AG08396 (cell line): Measurements from ENCODE around the gene USP24.
"Not testable (repeated sequence)": the region's sequence is repeated elsewhere in the genome, so short reads cannot be mapped to it uniquely, and the experiment has no call there.

Experiments used
- DNase-seq: peaks from one replicate; pipeline ENCODE4 v3.0.0; 2012; ENCODE audit warnings: low spot score, mixed read lengths

The USP24 gene

GRCh38 chr1:55199735-55200134 is 15.4 kb downstream of the USP24 start:
- not testable (repeated sequence) for DNase-seq

- DNase-seq: no peak
These were observed 17.1 kb downstream of the USP24 start for GRCh38 chr1:55198044-55198443.

GRCh38 chr1:55197099-55197498 is 18.1 kb downstream of the USP24 start:
- no peak for DNase-seq

- DNase-seq: no peak
These were observed 18.6 kb downstream of the USP24 start for GRCh38 chr1:55196433-55197035.

- DNase-seq: no peak
These were observed 19.5 kb downstream of the USP24 start for GRCh38 chr1:55195521-55196233.

DNA sequence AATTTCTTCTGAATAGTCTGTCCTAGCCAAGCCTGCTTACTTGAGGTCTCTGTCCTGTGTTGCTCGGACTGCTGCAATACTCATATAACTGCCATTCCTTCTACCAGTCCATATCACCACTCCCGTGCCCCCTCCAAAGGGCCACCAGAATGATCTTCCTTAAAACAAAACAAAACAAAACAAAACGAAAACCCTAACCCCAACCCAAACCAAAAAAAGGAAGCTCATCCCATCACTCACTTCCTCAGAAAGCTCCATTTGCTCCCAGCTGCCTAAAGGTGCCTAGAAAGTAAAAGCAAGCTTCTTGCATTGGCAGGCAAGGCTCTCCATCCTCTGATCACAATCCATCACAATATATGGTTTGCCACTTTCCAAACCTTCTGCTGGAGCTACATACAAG is 20.3 kb downstream of the USP24 start:
- DNase-seq: no peak

DNA sequence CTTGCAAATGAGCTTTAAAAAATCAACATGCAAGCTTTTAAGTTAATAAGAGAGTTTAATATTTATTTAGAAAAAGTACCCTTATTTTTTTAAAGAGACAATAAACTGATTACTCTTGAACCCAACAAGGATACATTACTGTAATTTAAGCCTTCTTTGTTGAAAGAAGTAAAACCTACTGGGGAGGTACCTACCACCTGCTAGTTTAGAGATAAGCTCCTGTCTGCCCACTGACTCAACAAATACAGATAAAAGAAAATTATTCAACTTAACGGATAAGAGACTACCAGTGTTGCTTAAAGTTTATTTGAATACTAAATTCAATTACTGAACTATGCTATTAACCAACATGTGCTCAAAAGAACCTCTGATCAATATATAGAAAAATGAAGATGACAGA is 23.1 kb downstream of the USP24 start:
- DNase-seq: no peak

DNA sequence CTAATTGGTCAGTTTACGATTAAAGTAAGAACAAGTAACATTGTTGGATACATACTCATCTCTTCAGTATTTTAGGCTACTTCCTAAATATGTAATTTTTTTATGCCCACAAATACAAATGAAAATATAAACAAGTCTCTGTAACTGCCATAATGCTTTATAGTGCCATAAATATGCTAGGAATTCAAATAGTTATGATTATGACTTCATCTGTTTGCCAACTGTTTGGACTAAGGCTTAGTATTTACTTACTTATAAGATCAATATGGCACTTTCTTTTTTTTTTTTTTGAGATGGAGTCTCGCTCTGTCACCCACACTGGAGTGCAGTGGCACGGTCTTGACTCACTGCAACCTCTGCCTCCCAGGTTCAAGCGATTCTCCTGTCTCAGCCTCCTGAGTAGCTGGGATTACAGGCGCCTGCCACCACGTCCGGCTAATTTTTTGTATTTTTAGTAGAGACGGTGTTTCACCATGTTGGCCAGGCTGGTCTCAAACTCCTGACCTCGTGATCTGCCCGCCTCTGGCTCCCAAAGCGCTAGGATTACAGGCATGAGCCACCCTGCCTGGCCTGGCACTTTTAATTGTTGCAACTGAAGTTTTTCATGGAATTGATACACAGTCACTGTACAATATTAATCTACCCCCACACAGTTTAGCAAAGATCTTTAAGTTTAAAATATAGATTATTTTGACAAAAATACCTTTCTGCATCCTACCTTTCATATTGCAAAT is 23.8 kb downstream of the USP24 start:
- DNase-seq: not testable (repeated sequence)

DNA sequence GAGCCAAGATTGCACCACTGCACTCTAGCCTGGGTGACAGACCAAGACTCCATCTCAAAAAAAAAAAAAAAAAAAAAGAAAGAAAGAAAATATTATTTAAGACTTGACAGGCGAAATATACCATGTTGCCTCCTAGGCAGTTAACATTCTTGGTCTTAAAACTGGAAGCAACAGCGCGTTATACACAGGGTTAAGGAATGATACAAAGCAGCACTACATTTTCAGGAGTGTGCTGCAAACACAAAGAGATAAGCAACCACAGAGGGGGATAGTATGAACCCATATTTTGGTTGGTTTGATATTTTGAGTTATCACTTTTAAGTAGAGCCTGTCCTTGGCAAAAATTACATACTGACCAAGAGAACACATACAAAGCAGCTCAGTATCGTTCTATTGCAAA is 25.1 kb downstream of the USP24 start:
- DNase-seq: no peak

DNA sequence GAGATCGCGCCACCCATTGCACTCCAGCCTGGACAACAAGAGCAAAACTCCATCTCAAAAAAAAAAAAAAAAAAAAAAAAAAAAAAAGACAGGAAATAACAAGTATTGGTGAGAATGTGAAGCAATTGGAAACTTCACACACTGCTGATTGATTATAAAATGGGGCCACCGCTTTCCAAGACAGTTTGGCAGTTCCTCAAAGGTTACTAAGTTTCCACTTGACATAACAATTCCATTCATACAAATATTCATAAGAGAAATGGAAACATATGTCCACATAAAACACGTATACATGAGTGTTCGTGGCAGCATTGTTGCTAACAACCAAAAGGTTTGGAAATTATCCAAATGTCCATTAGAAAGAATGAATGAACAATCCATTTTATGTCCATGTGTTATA is 26.3 kb downstream of the USP24 start:
- no peak for DNase-seq

DNA sequence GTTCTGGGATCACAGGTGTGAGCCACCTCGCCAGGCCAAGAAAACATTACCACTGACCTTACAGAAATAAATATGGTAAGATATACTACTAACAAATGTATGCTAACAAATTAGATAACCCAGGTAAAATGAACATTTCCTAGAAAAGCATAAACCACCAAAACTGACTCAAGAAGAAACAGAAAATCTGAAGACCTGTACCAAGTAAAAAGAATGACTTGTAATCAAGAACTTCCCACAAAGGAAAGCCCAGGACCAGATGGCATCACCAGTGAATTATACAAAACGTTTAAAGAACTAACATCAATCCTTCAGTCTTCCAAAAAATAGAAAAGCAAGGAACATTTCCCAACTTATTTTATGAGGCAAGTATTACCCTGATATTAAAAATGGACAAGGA is 29.3 kb downstream of the USP24 start:
- DNase-seq: no peak

- no peak for DNase-seq
These were observed 30.3 kb downstream of the USP24 start for GRCh38 chr1:55184859-55185258.

- no peak for DNase-seq
These were observed 33.5 kb downstream of the USP24 start for GRCh38 chr1:55181666-55182065.

- DNase-seq: no peak
These were observed 35.0 kb downstream of the USP24 start for GRCh38 chr1:55180075-55180670.

GRCh38 chr1:55179177-55179835 is 35.9 kb downstream of the USP24 start:
- DNase-seq: no peak

DNA sequence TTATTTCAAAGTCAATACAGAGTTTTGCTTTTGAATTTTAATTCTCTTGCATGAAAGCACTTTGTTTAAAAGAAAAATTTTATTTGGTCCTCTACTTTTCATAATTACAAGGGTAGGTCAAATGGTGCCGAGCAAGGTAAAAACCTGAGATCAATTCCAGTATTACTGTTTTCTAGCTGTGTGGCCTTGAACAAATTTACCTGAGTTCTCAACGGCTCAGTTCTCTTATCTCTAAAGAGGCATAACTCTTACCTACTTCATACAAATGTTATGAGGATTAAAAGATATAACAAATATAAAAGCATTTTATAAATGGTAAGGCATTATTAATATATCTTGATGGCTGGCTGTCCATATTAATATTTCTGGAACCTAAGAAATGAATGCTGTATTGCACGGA is 42.5 kb downstream of the USP24 start:
- no peak for DNase-seq

- no peak for DNase-seq
These were observed 42.9 kb downstream of the USP24 start for GRCh38 chr1:55172272-55172671.

DNA sequence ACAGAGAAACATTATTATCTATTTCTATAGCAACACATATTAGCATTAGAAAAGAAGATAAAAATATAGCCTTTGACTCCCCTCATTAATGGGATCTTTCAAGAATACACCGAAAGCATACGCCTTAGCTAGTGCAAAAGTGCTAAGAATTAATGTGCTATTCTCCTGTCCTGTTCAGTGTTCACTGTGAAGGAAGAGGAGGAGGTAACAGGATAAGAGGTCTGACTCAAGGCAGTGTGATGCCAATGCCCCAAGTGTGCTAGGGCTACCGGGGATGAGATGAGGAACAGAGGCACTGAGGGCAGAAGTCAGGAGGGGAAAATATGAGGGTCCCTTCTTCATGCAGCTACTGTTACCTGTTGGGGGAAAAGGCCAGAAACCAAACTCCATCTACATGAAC is 43.5 kb downstream of the USP24 start:
- DNase-seq: no peak

- no peak for DNase-seq
These were observed 44.7 kb downstream of the USP24 start for GRCh38 chr1:55170426-55170825.

DNA sequence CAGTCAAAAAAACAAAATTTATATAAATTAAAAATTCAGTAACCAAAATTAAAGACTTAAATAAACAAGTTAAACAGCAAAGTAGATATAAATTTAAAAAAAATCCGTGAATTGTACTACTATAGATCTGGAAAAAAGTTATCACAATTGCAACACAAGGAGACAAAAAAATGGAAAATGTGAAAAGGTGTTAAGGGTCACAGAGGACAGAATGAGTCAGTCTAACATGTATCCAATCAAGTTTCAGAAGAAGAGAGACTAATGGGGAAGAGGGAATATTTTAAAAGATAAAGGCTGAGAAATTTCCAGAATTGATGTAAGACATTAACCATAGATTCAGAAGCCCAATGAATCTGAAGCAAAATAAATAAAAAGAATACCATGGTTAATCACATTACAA is 46.0 kb downstream of the USP24 start:
- no peak for DNase-seq

GRCh38 chr1:55168353-55168752 is 46.8 kb downstream of the USP24 start:
- no peak for DNase-seq

GRCh38 chr1:55167224-55167871 is 47.8 kb downstream of the USP24 start:
- no peak for DNase-seq
